RWPE1 (cell line): ENCODE results near the gene C10orf71.

Experiments used
- CTCF ChIA-PET: fragments of 350-600 bp; sonication (Branson Sonifier 250); formaldehyde crosslinking; extraction: SDS; loops from one replicate; lab custom pipeline; 2021; lab: Yijun Ruan, JAX
- POLR2A ChIA-PET: fragments of 400-600 bp; formaldehyde crosslinking; extraction: SDS; loops from one replicate; lab custom pipeline; 2020; ENCODE audit warnings: antibody characterized with exemption; ENCODE audit not compliant: low non-redundant PET; lab: Yijun Ruan, JAX
- DNase-seq: peaks from one replicate; pipeline ENCODE4 v3.0.0; 2012; ENCODE audit warnings: low spot score
- H3K27ac ChIP-seq: fragments of 450-650 bp; 2 replicates; pipeline ENCODE4 v1.5.1; 2017
- TF ChIP-seq, protein P1 (sequence below): fragments of 450-650 bp; conservative IDR thresholded peaks from 2 replicates; pipeline ENCODE4 v1.5.1; 2017; ENCODE audit warnings: low read depth, mild to moderate bottlenecking

The C10orf71 gene

DNA sequence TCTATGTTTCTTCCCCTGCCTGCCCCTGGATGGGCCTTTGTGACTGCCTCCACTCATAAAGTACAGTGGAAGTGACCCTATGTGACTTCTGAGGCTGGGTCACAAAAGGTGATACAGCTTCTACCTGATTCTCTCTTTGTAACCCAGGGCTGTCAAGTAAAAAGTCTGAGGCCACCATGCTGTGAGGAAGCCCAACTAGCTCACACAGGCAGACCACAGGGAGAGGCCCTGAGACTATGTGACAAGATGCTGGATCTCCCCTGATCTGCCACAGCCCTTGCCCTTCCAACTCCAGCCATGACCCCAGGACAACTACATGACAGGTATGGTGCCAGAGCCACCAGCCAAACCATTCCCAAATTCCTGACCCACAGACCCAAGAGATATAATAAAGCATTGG, 51.2 kb downstream of the C10orf71 start:
- TF ChIP-seq, protein P1, sequence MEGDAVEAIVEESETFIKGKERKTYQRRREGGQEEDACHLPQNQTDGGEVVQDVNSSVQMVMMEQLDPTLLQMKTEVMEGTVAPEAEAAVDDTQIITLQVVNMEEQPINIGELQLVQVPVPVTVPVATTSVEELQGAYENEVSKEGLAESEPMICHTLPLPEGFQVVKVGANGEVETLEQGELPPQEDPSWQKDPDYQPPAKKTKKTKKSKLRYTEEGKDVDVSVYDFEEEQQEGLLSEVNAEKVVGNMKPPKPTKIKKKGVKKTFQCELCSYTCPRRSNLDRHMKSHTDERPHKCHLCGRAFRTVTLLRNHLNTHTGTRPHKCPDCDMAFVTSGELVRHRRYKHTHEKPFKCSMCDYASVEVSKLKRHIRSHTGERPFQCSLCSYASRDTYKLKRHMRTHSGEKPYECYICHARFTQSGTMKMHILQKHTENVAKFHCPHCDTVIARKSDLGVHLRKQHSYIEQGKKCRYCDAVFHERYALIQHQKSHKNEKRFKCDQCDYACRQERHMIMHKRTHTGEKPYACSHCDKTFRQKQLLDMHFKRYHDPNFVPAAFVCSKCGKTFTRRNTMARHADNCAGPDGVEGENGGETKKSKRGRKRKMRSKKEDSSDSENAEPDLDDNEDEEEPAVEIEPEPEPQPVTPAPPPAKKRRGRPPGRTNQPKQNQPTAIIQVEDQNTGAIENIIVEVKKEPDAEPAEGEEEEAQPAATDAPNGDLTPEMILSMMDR = no peak
- ChIA-PET POLR2A (no interaction called here), CTCF (interaction anchor here (0.5 kb wide), 1 partner anchor 11 kb away, joined by 4 read pairs; no protein-coding TSS in a partner anchor)
- no peak overlapping the region for H3K27ac ChIP-seq
- no peak for DNase-seq

GRCh38 chr10:49350846-49351532, 52.0 kb downstream of the C10orf71 start:
- CTCF ChIA-PET = interaction anchor here (0.7 kb wide), 1 partner anchor 154 kb away, joined by 3 read pairs; no protein-coding TSS in a partner anchor
- TF ChIP-seq, protein P1 = no peak
- POLR2A ChIA-PET = no interaction called here
- no peak for DNase-seq
- H3K27ac ChIP-seq = no peak overlapping the region

DNA sequence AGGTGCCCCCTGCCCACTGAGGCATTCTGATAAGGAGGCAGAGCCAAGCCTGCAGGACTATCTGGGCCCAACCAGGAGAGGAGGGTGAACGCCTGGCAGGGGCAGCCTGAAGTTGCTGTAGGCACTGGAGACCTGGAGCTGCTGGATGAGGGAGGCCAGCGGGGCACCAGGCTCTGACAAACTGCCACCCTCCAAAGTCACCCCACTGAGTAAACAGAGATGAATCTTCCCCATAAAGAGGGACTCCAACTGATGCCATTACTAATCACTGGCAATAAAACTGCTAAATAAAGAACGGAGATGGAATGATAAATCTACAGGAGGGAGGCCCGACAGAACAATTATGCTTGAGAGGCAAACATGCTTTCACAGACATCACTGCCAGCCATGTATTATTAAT, 52.7 kb downstream of the C10orf71 start:
- ChIA-PET CTCF (interaction anchor here (0.7 kb wide), 1 partner anchor 155 kb away, joined by 3 read pairs; no protein-coding TSS in a partner anchor), POLR2A (no interaction called here)
- no peak overlapping the region for H3K27ac ChIP-seq
- TF ChIP-seq, protein P1 = no peak
- no peak for DNase-seq

DNA sequence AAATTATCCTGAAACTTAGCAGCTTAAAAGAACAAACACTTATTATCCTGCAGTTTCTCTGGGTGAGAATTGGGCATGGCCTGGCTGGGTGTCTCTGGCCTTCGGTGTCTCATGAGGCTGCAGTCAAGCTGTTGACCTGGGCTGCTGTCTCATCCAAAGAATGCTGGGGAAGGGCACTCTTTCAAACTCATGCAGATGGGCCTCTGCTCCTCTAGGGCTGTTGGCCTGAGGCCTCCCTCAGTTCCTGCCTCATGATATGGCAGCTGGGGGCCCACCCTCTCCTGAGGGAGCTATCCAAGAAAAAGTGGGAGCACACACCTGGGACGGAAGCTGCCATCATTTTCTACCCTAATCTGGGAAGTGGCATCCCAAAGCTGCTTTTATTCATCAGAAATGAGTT, 53.4 kb downstream of the C10orf71 start:
- ChIA-PET POLR2A (no interaction called here), CTCF (interaction anchor here (0.6 kb wide), 1 partner anchor 160 kb away, joined by 3 read pairs; no protein-coding TSS in a partner anchor)
- TF ChIP-seq, protein P1 = no peak
- DNase-seq = no peak
- H3K27ac ChIP-seq = no peak overlapping the region

DNA sequence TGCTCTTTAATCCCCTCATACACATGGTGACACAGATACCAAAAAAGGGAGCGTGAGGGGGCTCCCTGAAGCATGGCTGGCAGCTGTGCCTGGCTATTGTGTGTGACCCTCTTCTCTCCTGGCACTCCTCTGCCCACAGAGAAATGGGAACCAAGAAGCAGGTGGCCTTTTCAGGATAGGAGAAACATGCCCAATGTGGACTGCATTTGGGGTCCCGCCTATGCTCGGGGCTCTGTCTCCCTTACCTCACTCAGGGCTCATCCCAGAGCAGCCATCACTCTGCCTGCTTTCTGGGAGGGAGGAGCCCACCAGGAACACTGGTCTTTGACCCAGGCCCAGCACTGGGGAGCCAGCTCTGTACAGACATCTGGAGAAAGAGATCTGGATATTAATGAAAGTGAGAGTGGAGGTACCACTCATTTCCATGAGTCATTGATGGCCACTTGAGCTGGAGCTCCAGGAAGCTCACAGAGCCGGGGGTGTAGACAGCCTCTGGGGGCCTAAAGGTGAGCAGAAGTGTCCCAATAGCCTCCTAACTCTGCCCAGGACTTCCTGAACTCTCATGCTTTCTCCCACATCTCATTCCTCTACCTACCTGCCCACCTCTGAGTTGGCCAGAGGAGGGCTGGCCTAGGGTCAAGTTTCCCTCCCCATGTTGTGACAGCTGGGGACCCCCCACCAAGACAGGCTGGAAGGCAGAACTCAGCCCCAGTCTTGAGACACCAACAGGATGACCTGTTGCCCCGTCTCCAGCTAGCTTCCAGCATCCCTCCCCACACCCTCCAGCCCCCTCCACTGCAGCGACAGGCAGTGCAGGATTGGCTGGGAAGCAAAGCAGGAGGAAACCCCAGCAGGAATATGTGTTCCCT, 54.3 kb downstream of the C10orf71 start:
- CTCF ChIA-PET = no interaction called here
- no peak for DNase-seq
- POLR2A ChIA-PET = no interaction called here

More for the DNA sequence above, 54.3 kb downstream of the C10orf71 start:
- H3K27ac ChIP-seq = no peak overlapping the region
- TF ChIP-seq, protein P1 = no peak
